Measurements from ENCODE around the gene SLC27A6.
"Not testable (repeated sequence)": the region's sequence is repeated elsewhere in the genome, so short reads cannot be mapped to it uniquely, and the experiment has no call there.

Gene SLC27A6

DNA sequence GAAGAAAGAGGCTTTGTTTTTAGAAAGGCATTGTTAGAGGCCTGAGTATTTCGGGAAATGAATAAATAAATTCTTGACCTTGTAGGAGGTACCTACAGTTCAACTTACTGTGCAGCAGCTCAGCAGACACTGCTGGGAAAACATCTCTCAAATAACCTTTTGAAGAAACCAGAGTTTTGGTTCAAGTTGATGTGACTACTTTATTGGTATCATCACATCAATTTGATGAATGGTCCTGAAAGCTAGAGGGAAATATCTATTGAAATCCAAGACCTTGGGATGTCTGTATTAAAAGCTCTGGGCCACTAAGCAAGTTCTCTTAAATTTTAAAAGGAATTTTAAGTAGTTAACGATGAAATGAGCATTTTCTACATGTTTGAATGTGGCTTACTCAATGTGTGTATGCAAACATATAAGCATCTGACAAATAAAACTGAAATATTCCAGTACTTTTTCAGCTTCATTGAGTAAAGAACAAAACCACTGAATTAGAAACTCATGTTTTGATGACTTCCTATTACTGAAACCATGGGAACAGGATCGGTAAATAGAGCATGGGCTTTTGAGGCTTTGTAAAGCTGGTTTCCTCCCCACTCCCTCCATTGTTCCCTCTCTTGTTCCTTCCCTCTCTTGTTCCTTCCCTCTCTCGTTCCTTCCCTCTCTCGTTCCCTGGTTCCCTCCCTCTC lies 36.7 kb downstream of the SLC27A6 start:
- DNase-seq, result no peak

DNA sequence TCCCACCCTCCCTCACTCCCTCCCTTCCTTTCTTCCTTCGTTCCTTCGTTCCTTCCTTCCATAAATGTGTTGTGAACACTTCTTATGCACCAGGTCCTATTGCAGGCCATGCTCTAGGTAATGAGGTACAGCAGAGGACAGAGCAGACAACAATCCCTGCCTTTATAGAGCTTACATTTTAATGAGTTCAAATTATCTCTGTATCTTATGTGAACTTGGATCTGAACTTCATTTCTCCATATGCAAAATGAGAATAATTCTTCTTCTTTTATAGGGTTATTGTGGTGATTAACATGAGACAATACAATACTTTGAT lies 37.2 kb downstream of the SLC27A6 start:
- DNase-seq, result no peak

DNA sequence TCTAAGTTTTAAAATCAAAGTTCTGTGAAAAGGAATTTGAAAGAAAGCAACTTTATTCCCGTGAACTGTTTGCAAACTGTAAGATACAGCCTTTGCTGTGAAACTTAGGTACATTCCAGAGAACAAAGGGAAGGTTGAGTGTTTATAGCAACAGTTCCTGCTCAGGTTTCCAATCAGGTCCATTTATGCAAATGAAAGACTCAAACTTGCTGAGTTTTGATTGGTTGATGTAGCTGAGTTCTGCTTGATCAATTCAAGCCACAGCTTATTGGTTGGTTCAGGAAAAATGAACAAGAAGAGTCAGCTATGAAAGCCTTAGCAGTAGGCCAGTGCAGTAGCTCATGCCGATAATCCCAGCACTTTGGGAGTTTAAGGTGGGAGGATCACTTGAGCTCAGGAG lies 37.9 kb downstream of the SLC27A6 start:
- no peak for DNase-seq

DNA sequence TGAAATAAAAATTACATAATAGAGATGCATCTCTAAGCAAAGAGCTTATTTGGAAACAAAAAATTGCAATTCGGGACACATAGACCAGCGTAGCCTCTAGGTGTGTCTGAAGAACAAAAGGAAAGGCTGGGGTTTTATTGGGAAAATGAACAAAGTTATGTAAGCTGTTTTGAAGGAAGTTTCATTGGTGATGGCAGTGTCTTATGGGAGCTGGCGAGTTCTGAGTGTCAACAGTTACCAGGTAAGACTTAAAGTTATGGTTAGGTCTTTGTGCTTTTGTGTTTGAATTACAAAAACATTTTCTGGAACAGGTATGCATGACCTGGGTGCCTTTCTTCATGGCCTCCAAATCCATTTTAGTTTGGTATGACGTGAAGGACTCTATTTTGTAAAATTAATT lies 48.9 kb downstream of the SLC27A6 start:
- no peak for DNase-seq

DNA sequence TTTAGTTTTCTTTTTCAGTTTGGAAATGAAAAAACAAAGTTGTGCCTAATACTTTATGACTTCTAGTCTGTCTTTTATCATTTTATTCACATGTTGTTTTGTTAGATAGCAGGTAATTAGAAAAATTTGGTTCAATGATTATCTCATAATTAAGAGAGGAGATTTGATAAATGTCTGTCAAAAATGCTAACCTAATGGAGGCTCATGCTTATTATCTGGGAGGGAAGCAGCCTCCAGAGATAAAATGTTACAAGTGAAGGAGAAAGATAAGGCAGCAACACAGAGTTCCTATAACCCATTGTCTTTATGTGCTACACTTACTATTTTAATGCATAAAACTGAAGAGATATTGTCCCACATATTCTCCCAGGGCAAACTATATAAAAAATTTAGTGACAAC lies 53.5 kb downstream of the SLC27A6 start:
- no peak for DNase-seq

DNA sequence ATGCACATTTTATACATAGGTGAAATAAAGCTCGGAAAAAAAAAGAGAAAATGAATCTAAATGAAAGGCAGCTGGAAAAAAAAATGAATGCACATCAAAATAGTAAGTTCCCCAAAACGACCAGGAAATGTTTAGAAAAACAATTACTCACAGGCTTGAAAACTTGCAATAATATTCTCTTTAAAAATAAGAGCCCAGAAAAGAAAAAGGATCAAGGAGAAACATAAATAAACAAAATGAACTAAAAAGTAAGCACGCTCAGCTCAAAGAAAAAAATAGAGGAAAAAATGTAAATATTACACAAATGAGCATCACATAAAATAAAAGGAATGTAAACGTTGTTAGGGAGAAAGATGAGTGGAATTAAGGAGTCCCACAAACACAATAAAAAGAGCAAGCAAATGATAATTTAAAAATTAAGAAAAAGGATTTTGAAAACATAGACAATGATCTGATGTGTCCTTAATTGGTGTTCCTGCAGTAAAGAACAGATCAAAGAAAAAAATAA lies 54.2 kb downstream of the SLC27A6 start:
- no peak for DNase-seq

DNA sequence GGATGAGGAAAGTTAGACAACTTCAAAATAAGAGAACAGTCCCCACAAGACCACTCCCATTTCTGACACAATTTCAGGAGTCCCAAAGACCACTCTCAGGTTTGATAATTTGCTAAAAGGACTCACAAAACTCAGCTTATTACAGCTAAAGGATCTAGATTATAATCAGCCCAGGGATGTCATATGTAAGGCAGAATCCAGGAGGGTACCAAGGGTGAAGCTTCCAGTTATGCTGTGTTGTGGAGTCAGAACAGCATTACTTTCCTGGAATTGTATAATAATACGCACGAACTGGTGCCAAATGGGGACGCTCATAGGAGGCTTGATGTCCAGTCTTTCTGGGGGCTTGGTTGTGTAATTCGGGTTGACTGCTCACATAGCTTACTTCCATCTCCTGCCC lies 55.4 kb downstream of the SLC27A6 start:
- DNase-seq, result no peak

DNA sequence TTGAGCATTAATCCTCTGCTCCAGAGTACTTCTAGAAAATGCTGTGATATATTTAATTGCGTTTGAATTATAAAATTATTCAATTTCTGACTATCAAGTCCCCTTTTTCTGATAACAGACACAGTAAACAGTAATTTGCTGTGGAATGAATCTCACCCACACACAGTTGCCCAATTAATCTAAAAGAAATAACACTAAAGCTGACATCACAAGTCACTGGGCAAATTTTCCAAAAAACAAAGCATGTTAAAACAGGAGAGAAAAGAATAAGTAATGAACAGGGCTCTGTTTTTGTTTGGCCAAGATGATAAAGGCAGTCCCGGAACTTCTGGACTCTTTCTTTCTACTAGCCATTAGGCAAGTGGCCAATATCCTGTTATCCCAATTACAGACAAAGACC lies 56.5 kb downstream of the SLC27A6 start:
- no peak for DNase-seq

DNA sequence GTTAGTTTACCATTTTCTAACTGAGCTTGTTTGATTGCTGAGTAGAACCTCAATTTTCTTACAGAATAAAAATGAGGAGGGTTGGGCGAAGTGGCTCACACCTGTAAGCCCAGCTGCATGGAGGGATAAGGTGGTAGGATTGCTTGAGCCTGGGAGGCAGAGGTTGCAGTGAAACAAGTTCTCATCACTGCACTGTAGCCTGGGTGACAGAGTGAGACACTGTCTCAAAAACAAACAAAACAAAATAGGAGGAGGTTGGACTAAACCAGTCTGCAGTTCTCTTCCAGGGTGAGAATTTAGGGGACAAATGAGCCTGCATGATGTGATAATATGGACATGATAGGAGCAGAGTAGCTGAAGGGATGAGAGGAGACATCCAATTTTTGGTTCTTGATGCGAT lies 57.3 kb downstream of the SLC27A6 start:
- DNase-seq, result no peak

DNA sequence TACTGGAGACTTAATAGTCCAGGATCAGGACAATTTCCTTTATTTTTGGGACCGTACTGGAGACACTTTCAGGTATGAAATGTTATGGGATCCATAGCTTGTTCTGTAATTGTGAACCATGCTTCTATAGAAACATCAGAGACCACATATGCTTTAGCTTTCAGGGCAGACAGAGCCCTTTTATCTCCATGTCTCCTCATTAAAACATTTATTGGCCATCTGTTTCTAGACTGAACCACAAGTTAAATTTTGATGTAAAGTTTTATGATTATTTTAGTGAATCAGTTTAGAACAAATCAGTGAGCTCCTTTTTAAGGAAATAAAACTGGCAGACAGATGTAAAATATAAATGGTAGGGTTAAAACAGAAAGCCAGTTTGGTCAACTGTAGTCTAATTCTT lies 62.0 kb downstream of the SLC27A6 start:
- DNase-seq, result no peak

DNA sequence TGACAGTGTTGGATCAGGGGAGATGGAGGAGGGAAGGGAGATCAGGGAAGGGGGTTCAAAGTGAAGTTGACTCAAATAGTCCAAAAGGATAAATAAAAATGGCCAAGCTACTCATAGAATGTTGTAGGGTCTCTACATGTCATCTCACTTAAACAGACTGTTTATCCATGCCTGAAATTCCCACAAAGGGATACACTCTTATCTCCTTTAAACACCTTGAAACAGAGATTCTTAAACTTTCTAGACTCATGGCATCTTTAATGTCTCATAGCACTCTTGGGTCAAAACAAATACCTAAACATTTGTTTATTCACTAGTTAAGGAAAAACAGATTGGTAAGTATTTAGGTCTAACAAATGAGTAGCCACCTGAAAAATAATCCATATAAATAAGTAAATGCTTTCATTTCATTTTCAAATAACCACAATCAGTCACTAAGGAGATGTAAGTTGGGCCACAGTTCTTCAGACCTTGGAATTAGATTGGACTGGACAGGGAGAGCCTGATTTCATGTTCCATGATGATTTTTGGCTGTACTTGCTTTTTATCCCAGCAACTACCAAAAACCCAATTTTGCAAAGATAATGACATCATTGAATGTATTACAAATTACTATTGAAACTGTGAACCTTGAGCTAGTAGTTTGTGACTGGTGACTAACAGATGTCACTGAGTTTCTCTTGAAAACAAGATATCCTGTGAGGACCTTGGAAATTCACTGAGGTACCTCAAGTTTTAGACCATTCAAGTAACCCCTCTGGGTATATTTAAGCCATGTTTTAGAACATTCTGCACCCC lies 66.8 kb downstream of the SLC27A6 start:
- no peak for DNase-seq

DNA sequence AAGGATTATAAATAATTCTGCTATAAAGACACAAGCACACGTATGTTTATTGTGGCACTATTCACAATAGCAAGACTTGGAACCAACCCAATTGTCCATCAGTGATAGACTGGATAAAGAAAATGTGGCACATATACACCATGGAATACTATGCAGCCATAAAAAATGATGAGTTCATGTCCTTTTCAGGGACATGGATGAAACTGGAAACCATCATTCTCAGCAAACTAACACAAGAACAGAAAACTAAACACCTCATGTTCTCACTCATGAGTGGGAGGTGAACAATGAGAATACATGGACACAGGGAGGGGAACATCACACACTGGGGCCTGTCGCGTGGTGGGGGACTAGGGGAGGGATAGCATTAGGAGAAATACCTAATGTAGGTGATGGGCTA lies 71.0 kb downstream of the SLC27A6 start:
- not testable (repeated sequence) for DNase-seq

DNA sequence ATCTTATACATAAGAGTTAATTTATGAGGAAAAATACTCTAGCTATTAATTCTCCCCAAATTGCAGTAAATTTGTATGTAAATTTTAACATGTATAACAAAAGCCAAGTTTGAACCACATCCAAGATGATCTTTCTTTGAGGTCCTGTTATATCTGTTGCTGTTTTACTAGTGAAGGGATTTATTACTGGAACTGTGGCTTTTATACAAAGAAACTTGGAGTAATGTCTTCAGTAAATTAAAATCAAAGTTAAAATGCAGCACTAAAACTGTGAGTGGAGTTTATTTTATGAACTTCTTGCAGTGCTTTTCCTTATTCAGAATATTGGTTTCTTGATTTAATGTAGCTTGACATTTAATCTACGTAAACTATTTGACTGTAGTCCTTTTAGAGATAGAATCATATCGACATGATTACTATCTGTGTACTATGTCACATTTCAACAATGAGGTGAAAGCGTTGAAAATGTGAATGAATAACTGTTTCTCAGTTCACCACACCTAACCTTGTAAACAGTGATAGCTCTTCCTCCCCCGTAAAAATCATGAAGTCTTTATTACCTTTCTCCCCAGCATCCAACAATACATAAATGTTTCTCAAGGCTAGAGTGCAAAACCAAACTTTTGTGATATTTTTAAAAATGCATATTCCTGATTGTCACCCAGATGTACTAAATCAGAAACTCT lies 76.1 kb downstream of the SLC27A6 start:
- DNase-seq, result no peak

DNA sequence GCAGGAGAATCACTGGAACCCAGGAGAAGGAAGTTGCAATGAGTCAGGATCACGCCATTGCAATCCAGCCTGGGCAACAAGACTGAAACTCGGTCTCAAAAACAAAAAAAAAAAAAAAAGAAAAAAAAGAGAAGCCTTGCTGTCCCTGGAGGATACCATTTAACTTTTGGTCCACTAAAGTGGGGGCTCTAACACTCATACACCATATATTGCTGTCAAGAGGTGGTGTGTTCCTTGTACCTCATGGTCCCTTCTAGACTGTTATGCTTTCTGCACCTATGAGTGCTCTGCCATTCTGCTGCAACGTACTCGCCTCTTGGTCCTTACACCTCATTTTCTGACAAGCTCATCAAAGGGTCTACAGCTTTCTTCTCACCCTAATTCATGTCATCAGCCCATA lies 77.0 kb downstream of the SLC27A6 start:
- no peak for DNase-seq

DNA sequence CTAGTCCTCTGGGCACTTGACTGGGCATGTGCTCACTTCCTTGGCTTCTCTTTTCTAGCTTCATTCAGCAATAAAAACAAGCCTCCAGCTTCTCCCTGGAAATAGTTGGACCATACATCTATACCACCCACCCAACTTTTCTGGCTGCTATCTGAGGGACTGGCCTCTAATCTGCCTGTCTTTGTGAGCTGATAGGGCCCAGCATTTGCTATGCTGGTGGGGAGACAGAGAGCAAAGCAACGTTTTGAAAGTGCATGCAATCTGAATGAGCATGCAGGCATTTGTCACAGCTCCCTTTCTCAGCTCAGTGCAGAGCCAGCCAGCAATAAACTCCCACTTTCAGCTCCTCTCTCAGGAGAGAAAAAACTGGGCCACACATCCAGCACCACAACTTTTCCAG lies 78.6 kb downstream of the SLC27A6 start:
- no peak for DNase-seq

DNA sequence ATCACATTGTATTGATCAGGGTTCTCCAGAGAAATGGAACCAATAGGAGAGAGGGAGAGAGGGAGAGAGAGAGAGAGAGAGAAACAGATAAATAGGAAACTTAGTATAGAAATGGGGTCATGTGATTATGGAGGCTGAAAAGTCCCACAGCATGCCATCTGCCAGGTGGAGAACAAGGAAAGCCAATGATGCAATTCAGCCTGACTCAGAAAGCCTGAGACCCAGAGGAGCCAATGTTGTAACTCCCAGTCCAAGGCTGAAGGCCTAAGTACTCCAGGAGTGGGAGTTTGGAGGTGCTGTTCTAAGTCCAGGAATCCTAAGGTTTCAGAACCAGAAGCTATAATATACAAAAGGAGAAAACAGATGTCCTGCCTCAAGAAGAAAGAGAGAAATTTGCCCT lies 80.9 kb downstream of the SLC27A6 start:
- no peak for DNase-seq

DNA sequence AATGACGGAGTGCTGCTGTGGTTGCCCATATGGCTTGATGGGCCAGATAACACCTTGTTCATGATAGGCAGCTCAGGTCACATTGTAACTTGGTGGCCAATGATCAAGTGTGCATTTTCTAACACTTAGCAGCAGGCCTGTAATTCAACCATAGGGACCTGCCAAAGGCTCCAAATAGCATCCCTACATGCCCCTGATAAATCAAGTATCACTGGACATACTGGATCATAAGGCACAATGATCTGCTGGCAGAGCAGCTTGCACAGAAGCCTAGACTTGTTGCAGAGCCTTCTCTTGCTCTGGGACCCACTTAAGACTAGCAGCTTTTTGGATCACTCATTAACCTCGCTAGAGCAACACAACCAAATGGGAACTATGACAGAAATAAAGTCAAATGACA lies 83.2 kb downstream of the SLC27A6 start:
- no peak for DNase-seq

DNA sequence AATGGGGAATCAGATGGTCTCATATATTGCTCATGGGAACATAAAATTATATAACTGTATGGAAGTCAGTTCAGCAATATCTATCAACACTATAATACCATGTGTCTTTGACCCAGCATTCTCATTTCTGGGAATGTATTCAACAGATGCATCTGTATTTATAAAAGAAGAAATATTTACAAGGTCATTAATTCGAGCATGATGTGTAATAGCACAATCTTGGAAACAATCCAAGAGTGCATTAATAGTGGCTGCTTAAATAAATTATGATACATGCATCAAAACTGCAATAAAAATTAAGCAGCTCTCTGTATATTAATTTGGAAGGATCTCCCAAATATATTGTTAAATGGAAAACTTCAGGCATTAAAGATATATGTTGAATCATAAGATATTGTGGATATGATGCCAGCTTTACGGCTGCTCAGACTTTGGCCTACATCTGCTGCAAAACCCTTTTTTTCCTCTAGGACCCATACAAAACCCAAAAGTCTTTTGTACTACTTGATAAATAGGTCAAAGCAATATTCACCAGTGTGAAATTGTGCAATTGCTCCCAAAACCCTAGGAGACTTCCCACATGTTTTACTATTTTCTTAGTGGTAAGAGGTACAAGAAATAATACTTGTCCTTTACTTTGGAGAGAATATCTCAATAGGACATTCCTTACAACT lies 84.0 kb downstream of the SLC27A6 start:
- DNase-seq, result no peak

DNA sequence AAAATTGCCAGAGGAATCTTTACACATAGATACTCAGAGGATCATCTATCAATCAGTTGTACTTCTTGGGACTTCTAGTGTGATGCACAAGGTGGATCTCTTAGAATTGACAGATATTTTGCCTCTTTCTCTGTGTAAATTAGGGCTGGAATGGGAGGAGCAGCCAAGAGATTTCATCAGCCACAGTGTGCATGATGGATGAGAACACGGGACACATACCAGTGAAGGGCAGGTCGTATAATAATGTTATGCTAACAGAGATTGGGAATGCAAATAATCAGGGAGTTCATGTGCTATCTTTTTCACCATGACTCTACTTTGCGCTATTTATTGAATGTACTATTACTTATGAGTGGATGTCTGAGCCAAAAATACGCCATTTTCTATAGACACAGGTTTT lies 86.0 kb downstream of the SLC27A6 start:
- DNase-seq, result no peak

DNA sequence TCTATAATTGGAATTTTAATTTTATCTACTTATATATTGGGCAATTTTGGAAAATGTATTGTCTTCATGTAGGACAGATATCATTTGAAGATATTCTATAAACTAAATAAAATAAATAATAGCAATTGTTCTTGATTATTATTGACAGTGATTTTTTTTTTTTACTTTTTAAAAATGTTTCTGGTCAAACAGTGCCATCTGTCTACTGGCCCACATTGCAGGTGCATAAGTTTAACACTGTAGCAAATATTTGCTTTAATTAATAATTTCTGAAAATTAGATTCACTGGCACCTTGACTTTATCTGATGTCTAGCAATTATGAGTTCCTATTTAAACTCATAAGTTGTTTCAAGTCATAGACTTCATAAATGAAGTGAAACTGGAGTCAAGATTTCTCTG lies 88.2 kb downstream of the SLC27A6 start:
- DNase-seq, result no peak

DNA sequence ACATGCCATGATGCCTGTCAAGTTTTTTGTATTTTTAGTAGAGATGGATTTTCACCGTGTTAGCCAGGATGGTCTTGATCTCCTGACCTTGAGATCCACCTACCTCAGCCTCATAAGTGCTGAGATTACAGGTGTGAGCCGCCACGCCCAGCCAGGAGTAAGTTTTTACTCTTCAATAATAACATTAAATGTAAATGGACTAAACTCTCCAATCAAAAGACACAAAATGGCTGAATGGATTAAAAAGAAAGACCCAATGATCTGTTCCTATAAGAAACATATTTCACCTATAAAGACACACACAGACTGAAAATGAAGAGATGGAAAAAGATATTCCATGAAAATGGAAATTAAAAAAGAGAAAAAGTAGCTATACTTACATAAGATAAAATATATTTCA lies 92.0 kb downstream of the SLC27A6 start:
- DNase-seq, result no peak

DNA sequence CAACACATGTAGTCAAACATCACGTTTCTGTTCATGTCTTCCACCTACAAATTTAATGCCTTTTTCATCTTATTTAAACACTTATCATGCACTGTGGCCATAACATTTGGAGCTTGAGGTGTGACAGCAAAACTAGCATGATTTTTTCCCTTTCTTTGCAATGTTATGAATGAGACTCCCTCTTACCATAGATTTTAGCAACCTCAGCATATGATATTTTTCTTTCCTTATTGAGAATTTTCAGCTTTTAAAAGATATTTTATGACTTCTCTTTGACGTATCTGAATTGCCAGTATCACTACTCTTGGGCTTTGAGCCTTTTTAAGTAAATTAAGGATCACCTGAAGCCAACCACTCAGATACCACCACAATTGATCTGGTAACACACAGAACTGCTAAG lies 96.6 kb downstream of the SLC27A6 start:
- no peak for DNase-seq

DNA sequence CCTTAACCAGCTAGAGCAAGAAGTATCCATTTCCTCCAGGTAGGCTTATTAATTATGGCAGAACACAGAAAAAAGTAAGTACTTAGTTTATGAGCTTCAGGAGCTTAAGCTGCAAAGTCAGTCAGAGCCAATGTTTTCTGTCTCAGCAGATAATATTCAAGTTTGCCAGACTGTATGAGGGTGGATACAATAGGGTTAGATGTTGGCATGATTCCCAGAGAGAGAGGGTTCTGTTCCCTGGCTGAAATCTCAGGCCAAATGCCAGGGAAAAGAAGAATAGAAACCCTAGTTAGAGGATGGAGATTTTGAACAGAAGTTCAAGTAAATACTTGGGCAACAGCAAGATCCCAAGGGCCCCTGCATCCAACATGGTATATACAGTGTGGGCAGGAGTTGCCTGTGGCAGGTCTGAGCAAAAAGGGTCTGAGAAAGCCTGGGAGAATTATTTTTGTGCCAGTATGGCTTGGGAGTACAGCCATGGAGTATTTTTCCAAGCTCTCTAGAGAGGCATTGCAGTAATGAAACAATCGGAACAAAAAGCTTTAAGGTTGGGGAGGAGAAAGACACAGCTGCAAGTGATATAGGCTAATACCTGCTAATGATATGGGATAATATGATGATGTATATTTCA lies 98.3 kb downstream of the SLC27A6 start:
- no peak for DNase-seq
